A673 (cell line): Measurements from ENCODE around the gene EPN1.

Experiments used
- CTCF ChIP-seq: fragments of 300-800, 200-600 bp; sonication (generic); conservative IDR thresholded peaks from 2 replicates; pipeline ENCODE4 v1.5.1; 2017; ENCODE audit warnings: low read depth, mild to moderate bottlenecking, antibody characterized with exemption, low read length, moderate library complexity, mixed read lengths
- EZH2 ChIP-seq: fragments of 200-600 bp; sonication (generic); IDR thresholded peaks from 2 replicates; pipeline ENCODE4 v1.6.1; 2017; ENCODE audit warnings: borderline replicate concordance, low read depth, mild to moderate bottlenecking, mixed read lengths, antibody characterized with exemption, low read length; ENCODE audit not compliant: poor library complexity, severe bottlenecking

GRCh38 chr19:55673889-55674288 is 1.1 kb upstream of the EPN1 start:
- TF ChIP-seq CTCF, result no peak
- no peak for TF ChIP-seq EZH2
